PFSK-1 (cell line): ENCODE data around the gene GJB2.

ENCODE experiments used
- POLR2AphosphoS5 ChIP-seq: IDR thresholded peaks from 2 replicates; pipeline ENCODE4 v1.6.1; 2012; ENCODE audit warnings: low read depth, mild to moderate bottlenecking, control low read depth, low read length, moderate library complexity
- SIN3A ChIP-seq: IDR thresholded peaks from 2 replicates; pipeline ENCODE4 v1.6.1; 2012; ENCODE audit warnings: mild to moderate bottlenecking, low read length, moderate library complexity, borderline replicate concordance; ENCODE audit not compliant: insufficient read depth
- TAF1 ChIP-seq: IDR thresholded peaks from 2 replicates; pipeline ENCODE4 v1.6.1; 2012; ENCODE audit warnings: low read length, control low read depth, borderline replicate concordance; ENCODE audit not compliant: insufficient read depth
- TF ChIP-seq, protein P1 (sequence below), 2 experiments: IDR thresholded peaks; 2 replicates each; pipeline versions ENCODE4 v1.6.1 to v1.8.0; 2011 to 2012; ENCODE audit warnings: low read depth in 2 of 2, low read length in 2 of 2, control low read depth in 1 of 2, inconsistent platforms in 1 of 2, mild to moderate bottlenecking in 1 of 2, moderate library complexity in 1 of 2; ENCODE audit not compliant: insufficient read depth in 1 of 2

- TF ChIP-seq, protein P1, sequence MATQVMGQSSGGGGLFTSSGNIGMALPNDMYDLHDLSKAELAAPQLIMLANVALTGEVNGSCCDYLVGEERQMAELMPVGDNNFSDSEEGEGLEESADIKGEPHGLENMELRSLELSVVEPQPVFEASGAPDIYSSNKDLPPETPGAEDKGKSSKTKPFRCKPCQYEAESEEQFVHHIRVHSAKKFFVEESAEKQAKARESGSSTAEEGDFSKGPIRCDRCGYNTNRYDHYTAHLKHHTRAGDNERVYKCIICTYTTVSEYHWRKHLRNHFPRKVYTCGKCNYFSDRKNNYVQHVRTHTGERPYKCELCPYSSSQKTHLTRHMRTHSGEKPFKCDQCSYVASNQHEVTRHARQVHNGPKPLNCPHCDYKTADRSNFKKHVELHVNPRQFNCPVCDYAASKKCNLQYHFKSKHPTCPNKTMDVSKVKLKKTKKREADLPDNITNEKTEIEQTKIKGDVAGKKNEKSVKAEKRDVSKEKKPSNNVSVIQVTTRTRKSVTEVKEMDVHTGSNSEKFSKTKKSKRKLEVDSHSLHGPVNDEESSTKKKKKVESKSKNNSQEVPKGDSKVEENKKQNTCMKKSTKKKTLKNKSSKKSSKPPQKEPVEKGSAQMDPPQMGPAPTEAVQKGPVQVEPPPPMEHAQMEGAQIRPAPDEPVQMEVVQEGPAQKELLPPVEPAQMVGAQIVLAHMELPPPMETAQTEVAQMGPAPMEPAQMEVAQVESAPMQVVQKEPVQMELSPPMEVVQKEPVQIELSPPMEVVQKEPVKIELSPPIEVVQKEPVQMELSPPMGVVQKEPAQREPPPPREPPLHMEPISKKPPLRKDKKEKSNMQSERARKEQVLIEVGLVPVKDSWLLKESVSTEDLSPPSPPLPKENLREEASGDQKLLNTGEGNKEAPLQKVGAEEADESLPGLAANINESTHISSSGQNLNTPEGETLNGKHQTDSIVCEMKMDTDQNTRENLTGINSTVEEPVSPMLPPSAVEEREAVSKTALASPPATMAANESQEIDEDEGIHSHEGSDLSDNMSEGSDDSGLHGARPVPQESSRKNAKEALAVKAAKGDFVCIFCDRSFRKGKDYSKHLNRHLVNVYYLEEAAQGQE (IDR thresholded peaks at IDR 0.05; ENCODE audit: insufficient read depth in 1 of 2, low read depth in 2 of 2, low read length in 2 of 2): no peak
- TF ChIP-seq POLR2AphosphoS5 (no peak), SIN3A (no peak), TAF1 (no peak)
Observed at GRCh38 chr13:20227288-20227687, 34.5 kb upstream of the GJB2 start.
